SK-N-SH (cell line): Measurements from ENCODE around the gene ARMH2. TPM values are rescaled to one million over a fixed set of nuclear protein-coding genes. Genes with fewer than 3 reads are reported as not detected.
"Not testable (repeated sequence)": the region's sequence is repeated elsewhere in the genome, so short reads cannot be mapped to it uniquely, and the experiment has no call there.

Experiments used
- CTCF ChIA-PET: fragments of 300-600, 350-600 bp; formaldehyde crosslinking; extraction: SDS; loops from one replicate; lab custom pipeline; 2021; lab: Yijun Ruan, JAX
- POLR2A ChIA-PET: fragments of 350-600 bp; sonication (Branson Sonifier 250); formaldehyde crosslinking; extraction: SDS; loops from one replicate; lab custom pipeline; 2020; ENCODE audit warnings: antibody characterized with exemption, inconsistent platforms; lab: Yijun Ruan, JAX
- DNase-seq: peaks from one replicate; pipeline ENCODE4 v3.0.0; 2012
- H2AFZ ChIP-seq: fragments of 200-600 bp; sonication (generic); 2 replicates; pipeline ENCODE4 v1.8.1; 2016; ENCODE audit warnings: antibody characterized with exemption, mild to moderate bottlenecking, low read depth
- H3F3A ChIP-seq: fragments of 200-600 bp; sonication (generic); replicated peaks from 2 replicates; pipeline ENCODE3; 2016; ENCODE audit warnings: antibody characterized with exemption, mild to moderate bottlenecking; ENCODE audit not compliant: insufficient read depth
- H3K27ac ChIP-seq, 2 experiments: fragments of 200-500 bp in 1 of 2; fragments of 200-600 bp in 1 of 2; sonication (Bioruptor generic) in 1 of 2; sonication (generic), shearing (Covaris generic) in 1 of 2; 2 replicates each; pipeline versions ENCODE4 v1.5.1 to v1.6.1; 2014 to 2016; ENCODE audit warnings: low read depth in 2 of 2, inconsistent platforms in 1 of 2, low read length in 1 of 2, mild to moderate bottlenecking in 1 of 2, mixed read lengths in 1 of 2
- H3K27me3 ChIP-seq: fragments of 200-600 bp; sonication (generic), shearing (Covaris generic); 2 replicates; pipeline ENCODE4 v1.6.1; 2016; ENCODE audit warnings: mixed run types; ENCODE audit not compliant: insufficient read depth
- H3K36me3 ChIP-seq, 2 experiments: fragments of 200-500 bp in 1 of 2; fragments of 200-600 bp in 1 of 2; sonication (Bioruptor generic) in 1 of 2; sonication (generic) in 1 of 2; replicated peaks in 1 of 2; 2 replicates each; pipeline versions ENCODE3 to v1.5.1; 2014 to 2016; ENCODE audit warnings: low read length in 1 of 2, mild to moderate bottlenecking in 1 of 2; ENCODE audit not compliant: insufficient read depth in 2 of 2, control insufficient read depth in 1 of 2
- H3K4me1 ChIP-seq, 2 experiments: fragments of 200-500 bp in 1 of 2; fragments of 200-600 bp in 1 of 2; sonication (Bioruptor generic) in 1 of 2; sonication (generic), shearing (Covaris generic) in 1 of 2; 2 replicates each; pipeline versions ENCODE4 v1.5.1 to v1.6.1; 2014 to 2016; ENCODE audit warnings: low read depth in 1 of 2, low read length in 1 of 2, mixed run types in 1 of 2; ENCODE audit not compliant: insufficient read depth in 2 of 2, control insufficient read depth in 1 of 2
- H3K4me2 ChIP-seq: fragments of 200-600 bp; sonication (generic), shearing (Covaris generic); 2 replicates; pipeline ENCODE4 v1.6.1; 2017; ENCODE audit warnings: mixed run types
- H3K4me3 ChIP-seq, 2 experiments: fragments of 200-500 bp in 1 of 2; fragments of 200-600 bp in 1 of 2; sonication (Bioruptor generic) in 1 of 2; sonication (generic), shearing (Covaris generic) in 1 of 2; 2 replicates each; pipeline versions ENCODE4 v1.5.1 to v1.8.1; 2014 to 2016; ENCODE audit warnings: low read depth in 2 of 2, inconsistent platforms in 1 of 2, low read length in 1 of 2, mild to moderate bottlenecking in 1 of 2, mixed read lengths in 1 of 2, moderate library complexity in 1 of 2
- H3K79me2 ChIP-seq: fragments of 200-600 bp; sonication (generic); 2 replicates; pipeline ENCODE4 v1.8.1; 2017; ENCODE audit warnings: mild to moderate bottlenecking; ENCODE audit not compliant: insufficient read depth
- H3K9ac ChIP-seq: fragments of 200-600 bp; sonication (generic); 2 replicates; pipeline ENCODE4 v1.6.1; 2017; ENCODE audit warnings: mixed run types
- H3K9me2 ChIP-seq: fragments of 200-600 bp; sonication (generic); 2 replicates; pipeline ENCODE4 v1.6.1; 2017; ENCODE audit warnings: mixed run types
- H3K9me3 ChIP-seq: fragments of 200-600 bp; sonication (generic); 2 replicates; pipeline ENCODE4 v1.6.1; 2017; ENCODE audit warnings: mixed run types, mild to moderate bottlenecking, moderate library complexity
- H4K20me1 ChIP-seq: fragments of 200-600 bp; sonication (generic); 2 replicates; pipeline ENCODE4 v1.6.1; 2017; ENCODE audit warnings: mild to moderate bottlenecking, mixed run types; ENCODE audit not compliant: insufficient read depth
- FOSL2 ChIP-seq: IDR thresholded peaks from 2 replicates; pipeline ENCODE4 v1.4.0; 2012; ENCODE audit warnings: low read depth, mild to moderate bottlenecking, moderate library complexity, borderline replicate concordance
- GATA2 ChIP-seq: sonication (generic); formaldehyde crosslinking; IDR thresholded peaks from 2 replicates; pipeline ENCODE4 v1.5.0; 2020; ENCODE audit warnings: mild to moderate bottlenecking, missing genetic modification reagents
- NFIC ChIP-seq: IDR thresholded peaks from 2 replicates; pipeline ENCODE4 v1.4.0; 2012; ENCODE audit warnings: borderline replicate concordance
- RAD21 ChIP-seq: IDR thresholded peaks from 2 replicates; pipeline ENCODE4 v1.6.1; 2012; ENCODE audit warnings: mild to moderate bottlenecking, low read length
- SMC3 ChIP-seq: IDR thresholded peaks from 2 replicates; pipeline ENCODE4 v1.6.1; 2012; ENCODE audit warnings: low read depth, low read length, improper control_type of control experiment
- WGBS: methylation state at CpG from one replicate; pipeline ENCODE4 v1.1.6; 2017; ENCODE audit warnings: low lambda C conversion rate; 5-methylcytosine and 5-hydroxymethylcytosine counted together
- polyA plus RNA-seq, 3 experiments: library from polyadenylated mRNA; depleted of rRNA; stranded (reverse); fragments of >200 nt; gene quantifications; 2 replicates each; pipeline ENCODE4 v1.2.3, GENCODE V29; 2012
- TF ChIP-seq, protein P1 (sequence below): fragments of 200-600 bp; sonication (generic); IDR thresholded peaks from 2 replicates; pipeline ENCODE4 v1.6.1; 2017; ENCODE audit warnings: antibody characterized with exemption, mild to moderate bottlenecking, moderate library complexity

Gene ARMH2
- polyA plus RNA-seq, 1 of the 3 experiments (the other 2 are of a cell fraction) = not detected

DNA sequence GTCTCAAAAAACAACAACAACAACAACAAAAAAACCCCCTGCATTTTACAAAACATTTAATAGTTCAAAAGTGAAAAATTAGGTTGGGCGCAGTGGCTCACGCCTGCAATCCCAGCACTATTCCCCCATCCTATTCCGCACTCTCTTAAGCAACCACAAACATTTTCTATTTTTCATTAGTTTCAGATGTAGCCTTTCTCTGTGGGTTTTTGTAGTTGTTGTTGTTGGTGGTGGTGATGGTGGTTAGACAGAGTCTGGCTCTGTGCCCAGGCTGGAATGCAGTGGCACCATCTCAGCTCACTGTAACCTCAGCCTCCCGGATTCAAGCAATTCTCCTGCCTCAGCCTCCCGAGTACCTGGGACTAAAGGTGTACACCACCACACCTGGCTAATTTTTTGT is 30.4 kb downstream of the ARMH2 start:
- WGBS = 88% methylated on average over 4 of the region's 5 CpGs
- Histone ChIP-seq H4K20me1 (no peaks in the 10 kb centered on the region), H3K79me2 (no peaks in the 10 kb centered on the region; the same call in 1 of the 2 replicates), H3F3A (no peaks in the 10 kb centered on the region), H3K9me2 (no peaks in the 10 kb centered on the region), H3K4me3 (no peak overlapping the region), H3K9ac (no peak overlapping the region), H3K27ac (no peak overlapping the region), H3K4me1 (no peaks in the 10 kb centered on the region), H2AFZ (no peak overlapping the region), H3K4me2 (no peak overlapping the region), H3K9me3 (no peaks in the 10 kb centered on the region), H3K27me3 (no peaks in the 10 kb centered on the region), H3K36me3 (no peaks in the 10 kb centered on the region)
- TF ChIP-seq NFIC (0 out of 2 replicates have a peak, but pooled peaks have one; percentile 8), GATA2 (no peak)
- ChIA-PET CTCF (interaction anchor here (0.7 kb wide), 1 partner anchor 66 kb away, joined by 3 read pairs; no protein-coding TSS in a partner anchor), POLR2A (no interaction called here)
- no peak for DNase-seq

DNA sequence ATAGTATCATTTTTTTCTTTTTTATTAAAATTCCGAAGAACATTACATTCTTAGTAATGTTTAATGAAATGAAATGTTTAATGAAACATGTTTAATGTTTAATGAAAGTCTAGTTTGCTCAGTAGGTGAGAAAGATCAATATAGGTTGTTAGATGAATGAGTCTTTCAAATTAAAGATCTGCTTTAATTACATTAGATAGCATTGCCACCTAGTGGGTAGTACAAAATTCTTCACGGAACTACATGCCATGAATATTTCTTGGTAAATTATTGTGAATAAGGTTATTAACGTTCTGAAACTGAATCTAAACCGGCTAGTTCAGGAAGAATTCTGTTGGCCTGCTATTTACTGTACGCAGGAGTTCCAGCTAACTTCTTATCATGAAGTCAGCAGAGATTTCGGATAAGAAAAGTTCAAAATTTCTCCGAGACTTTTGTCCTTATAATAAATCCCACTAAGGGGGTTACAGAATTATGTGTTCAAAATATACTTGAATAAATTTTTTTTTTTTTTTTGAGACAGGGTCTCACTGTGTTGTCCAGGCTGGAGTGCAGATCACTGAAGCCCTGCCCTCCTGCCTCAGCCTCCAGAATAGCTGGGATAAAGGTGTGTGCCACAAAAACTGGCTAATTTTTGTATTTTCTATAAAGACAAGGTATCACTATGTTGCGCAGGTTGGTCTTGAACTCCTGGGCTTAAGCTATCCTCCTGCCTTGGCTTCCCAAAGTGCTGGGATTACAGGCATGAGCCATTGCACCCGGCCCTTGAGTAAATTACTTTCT is 31.8 kb downstream of the ARMH2 start:
- ChIA-PET POLR2A (no interaction called here), CTCF (interaction anchor here (1.0 kb wide), 1 partner anchor 14 kb away, joined by 3 read pairs; no protein-coding TSS in a partner anchor)
- H3K9me2 ChIP-seq = no peaks in the 10 kb centered on the region
- peak; percentile 36 for DNase-seq
- 60% methylated on average over 9 of the region's 9 CpGs for WGBS
- H3K27me3 ChIP-seq = no peaks in the 10 kb centered on the region
- H3K9me3 ChIP-seq = no peaks in the 10 kb centered on the region
- no peaks in the 10 kb centered on the region for H4K20me1 ChIP-seq
- TF ChIP-seq RAD21 (peak; percentile 53), FOSL2 (no peak), SMC3 (peak; percentile 34)
- TF ChIP-seq, protein P1, sequence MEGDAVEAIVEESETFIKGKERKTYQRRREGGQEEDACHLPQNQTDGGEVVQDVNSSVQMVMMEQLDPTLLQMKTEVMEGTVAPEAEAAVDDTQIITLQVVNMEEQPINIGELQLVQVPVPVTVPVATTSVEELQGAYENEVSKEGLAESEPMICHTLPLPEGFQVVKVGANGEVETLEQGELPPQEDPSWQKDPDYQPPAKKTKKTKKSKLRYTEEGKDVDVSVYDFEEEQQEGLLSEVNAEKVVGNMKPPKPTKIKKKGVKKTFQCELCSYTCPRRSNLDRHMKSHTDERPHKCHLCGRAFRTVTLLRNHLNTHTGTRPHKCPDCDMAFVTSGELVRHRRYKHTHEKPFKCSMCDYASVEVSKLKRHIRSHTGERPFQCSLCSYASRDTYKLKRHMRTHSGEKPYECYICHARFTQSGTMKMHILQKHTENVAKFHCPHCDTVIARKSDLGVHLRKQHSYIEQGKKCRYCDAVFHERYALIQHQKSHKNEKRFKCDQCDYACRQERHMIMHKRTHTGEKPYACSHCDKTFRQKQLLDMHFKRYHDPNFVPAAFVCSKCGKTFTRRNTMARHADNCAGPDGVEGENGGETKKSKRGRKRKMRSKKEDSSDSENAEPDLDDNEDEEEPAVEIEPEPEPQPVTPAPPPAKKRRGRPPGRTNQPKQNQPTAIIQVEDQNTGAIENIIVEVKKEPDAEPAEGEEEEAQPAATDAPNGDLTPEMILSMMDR = peak; percentile 67
- no peak overlapping the region for H3K4me3 ChIP-seq
- H3K27ac ChIP-seq = no peak overlapping the region
- H3F3A ChIP-seq = no peaks in the 10 kb centered on the region
- no peak overlapping the region for H3K4me2 ChIP-seq
- H3K4me1 ChIP-seq = no peaks in the 10 kb centered on the region
- no peaks in the 10 kb centered on the region for H3K36me3 ChIP-seq
- H3K79me2 ChIP-seq = no peaks in the 10 kb centered on the region; the same call in 1 of the 2 replicates
- H3K9ac ChIP-seq = no peak overlapping the region
- peak overlapping the region; percentile 54; the same call in 1 of the 2 replicates for H2AFZ ChIP-seq

DNA sequence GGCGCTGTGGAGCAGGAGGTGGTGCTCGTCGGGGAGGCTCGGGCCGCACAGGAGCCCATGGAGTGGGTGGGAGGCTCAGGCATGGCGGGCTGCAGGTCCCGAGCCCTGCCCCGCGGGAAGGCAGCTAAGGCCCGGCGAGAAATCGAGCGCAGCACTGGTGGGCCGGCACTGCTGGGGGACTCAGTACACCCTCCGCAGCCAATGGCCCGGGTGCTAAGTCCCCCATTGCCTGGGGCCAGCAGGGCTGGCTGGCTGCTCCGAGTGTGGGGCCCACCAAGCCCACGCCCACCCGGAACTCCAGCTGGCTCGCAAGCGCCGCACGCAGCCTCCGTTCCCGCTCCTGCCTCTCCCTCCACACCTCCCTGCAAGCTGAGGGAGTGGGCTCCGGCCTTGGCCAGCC is 32.7 kb downstream of the ARMH2 start:
- H3K9ac ChIP-seq, H3F3A ChIP-seq, H3K9me2 ChIP-seq, H3K4me3 ChIP-seq, H3K4me1 ChIP-seq, H4K20me1 ChIP-seq, POLR2A ChIA-PET, H3K9me3 ChIP-seq, DNase-seq, H2AFZ ChIP-seq, H3K4me2 ChIP-seq, H3K36me3 ChIP-seq, H3K27ac ChIP-seq, H3K79me2 ChIP-seq, H3K27me3 ChIP-seq: not testable (repeated sequence)
- CTCF ChIA-PET = interaction anchor here (1.0 kb wide), 1 partner anchor 13 kb away, joined by 3 read pairs; no protein-coding TSS in a partner anchor
- WGBS = 80% methylated on average over 1 of the region's 26 CpGs

DNA sequence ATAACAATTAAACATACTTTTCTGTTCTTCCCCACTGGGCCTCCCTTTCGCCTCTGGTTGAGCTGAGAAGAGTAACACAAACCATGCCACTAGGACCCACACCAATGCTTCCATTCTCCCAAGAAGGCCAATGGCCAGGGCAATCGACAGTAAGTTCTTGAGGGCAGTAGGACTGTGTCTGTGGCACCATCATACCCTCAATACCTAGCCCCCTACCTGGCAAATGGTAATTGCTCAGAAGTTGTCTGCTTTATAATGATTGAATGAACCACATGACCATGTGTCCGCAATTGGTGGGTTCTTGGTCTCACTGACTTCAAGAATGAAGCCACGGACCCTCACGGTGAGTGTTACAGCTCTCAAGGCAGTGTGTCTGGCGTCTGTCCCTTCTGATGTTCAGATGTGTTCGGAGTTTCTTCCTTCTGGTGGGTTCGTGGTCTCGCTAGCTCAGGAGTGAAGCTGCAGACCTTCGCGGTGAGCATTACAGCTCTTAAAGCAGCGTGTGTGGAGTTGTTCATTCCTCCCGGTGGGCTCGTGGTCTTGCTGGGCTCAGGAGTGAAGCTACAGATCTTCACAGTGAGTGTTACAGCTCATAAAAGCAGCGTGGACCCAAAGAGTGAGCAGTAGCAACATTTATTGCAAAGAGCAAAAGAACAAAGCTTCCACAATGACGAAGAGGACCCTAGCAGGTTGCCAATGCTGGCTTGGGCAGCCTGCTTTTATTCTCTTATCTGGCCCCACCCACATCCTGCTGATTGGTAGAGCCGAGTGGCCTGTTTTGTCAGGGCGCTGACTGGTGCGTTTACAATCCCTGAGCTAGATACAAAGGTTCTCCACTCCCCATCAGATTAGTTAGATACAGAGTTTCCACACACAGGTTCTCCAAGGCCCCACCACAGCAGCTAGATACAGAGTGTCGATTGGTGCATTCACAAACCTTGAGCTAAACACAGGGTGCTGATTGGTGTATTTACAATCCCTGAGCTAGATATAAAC is 33.6 kb downstream of the ARMH2 start:
- H3K9me3 ChIP-seq, H3K27me3 ChIP-seq, DNase-seq, H2AFZ ChIP-seq, H3F3A ChIP-seq, H3K27ac ChIP-seq, POLR2A ChIA-PET, H3K9me2 ChIP-seq, H3K4me3 ChIP-seq, H3K79me2 ChIP-seq, H4K20me1 ChIP-seq, H3K36me3 ChIP-seq, H3K4me1 ChIP-seq, H3K4me2 ChIP-seq, H3K9ac ChIP-seq, CTCF ChIA-PET: not testable (repeated sequence)
- 91% methylated on average over 16 of the region's 20 CpGs for WGBS
